Activated CD8-positive, alpha-beta T cell treated with anti-CD3 and anti-CD28 coated beads, Interleukin-2, amount 10 ng/mL, durations not matched to agents 7 days and 5 days (primary cell): ENCODE results near the gene THTPA. TPM values are rescaled to one million over a fixed set of nuclear protein-coding genes. Genes with fewer than 3 reads are reported as not detected.
A peak's percentile ranks its signal among the peaks of the same experiment; 100 is the strongest.

Experiments used
- ATAC-seq: fragments of 150-1000 bp; cut with Tn5 transposase; one replicate; pipeline ENCODE4 v1.10.0; 2021; ENCODE audit warnings: moderate library complexity
- CTCF ChIA-PET: fragments of 350-600 bp; sonication (Branson Sonifier 250); formaldehyde crosslinking; loops from one replicate; lab custom pipeline; 2021; ENCODE audit warnings: antibody characterized with exemption; lab: Charles Lee
- POLR2A ChIA-PET: fragments of 350-600 bp; sonication (Branson Sonifier 250); formaldehyde crosslinking; loops from one replicate; lab custom pipeline; 2021; ENCODE audit warnings: antibody characterized with exemption; lab: Charles Lee
- DNase-seq: peaks from one replicate; pipeline ENCODE4 v3.0.0-alpha.2; 2020
- H3K27ac Mint-ChIP-seq: one replicate; pipeline ENCODE4 v1.8.0; 2021; ENCODE audit warnings: mild to moderate bottlenecking, mixed read lengths
- H3K27me3 Mint-ChIP-seq: one replicate; pipeline ENCODE4 v1.8.0; 2021; ENCODE audit warnings: low read depth, mixed read lengths
- H3K36me3 Mint-ChIP-seq: one replicate; pipeline ENCODE4 v1.8.0; 2021; ENCODE audit warnings: low read depth, mixed read lengths
- H3K4me1 Mint-ChIP-seq: one replicate; pipeline ENCODE4 v1.8.0; 2021; ENCODE audit warnings: low read depth, mixed read lengths
- H3K4me3 Mint-ChIP-seq: one replicate; pipeline ENCODE4 v1.8.0; 2021; ENCODE audit warnings: mild to moderate bottlenecking, mixed read lengths
- H3K9me3 Mint-ChIP-seq: one replicate; pipeline ENCODE4 v1.8.0; 2022; ENCODE audit warnings: mixed read lengths; ENCODE audit not compliant: insufficient read depth
- total RNA-seq, 2 experiments: library from RNA; stranded (reverse); gene quantifications; one replicate each; pipeline ENCODE4 v1.2.3, GENCODE V29; 2021

Gene THTPA
- total RNA-seq, 2 experiments from 2014 or later, result 7.3 to 9.8 TPM

DNA sequence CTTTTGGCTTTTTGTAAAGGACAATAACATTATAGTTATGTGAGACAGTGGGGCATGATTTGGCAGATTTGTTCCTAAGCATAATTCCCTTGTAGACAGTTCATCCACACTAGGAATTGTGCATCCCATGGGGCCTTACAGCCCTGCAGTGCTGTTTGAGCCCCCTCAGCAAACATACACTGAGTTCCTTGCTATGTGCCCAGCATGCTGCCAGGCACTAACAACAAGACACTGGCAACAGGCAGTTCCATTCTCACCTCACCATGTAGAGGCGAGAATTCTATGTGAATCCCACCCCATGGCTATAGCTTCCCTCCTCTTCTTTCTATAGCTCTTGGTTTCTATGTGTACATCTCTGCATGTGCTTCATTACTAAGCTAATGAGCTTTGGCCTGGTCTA is 1.9 kb downstream of the THTPA start:
- Mint-ChIP-seq H3K4me3 (peak overlapping the region; percentile 56), H3K36me3 (peaks cover 42% of the 10 kb centered on the region), H3K27ac (peak overlapping the region; percentile 75), H3K9me3 (no peaks in the 10 kb centered on the region), H3K27me3 (no peaks in the 10 kb centered on the region), H3K4me1 (peaks cover 36% of the 10 kb centered on the region)
- ChIA-PET POLR2A (interaction anchor here (2.4 to 2.9 kb wide), 2 partner anchors 9 to 79 kb away, joined by 9 to 13 read pairs; partner anchors contain the start of gene AP1G2), CTCF (interaction anchor here (0.6 to 10.5 kb wide), 10 partner anchors 8 to 257 kb away, joined by 3 to 266 read pairs (median 11); partner anchors contain the start of genes AP1G2 and PABPN1)
- no peak for ATAC-seq
- no peak for DNase-seq

DNA sequence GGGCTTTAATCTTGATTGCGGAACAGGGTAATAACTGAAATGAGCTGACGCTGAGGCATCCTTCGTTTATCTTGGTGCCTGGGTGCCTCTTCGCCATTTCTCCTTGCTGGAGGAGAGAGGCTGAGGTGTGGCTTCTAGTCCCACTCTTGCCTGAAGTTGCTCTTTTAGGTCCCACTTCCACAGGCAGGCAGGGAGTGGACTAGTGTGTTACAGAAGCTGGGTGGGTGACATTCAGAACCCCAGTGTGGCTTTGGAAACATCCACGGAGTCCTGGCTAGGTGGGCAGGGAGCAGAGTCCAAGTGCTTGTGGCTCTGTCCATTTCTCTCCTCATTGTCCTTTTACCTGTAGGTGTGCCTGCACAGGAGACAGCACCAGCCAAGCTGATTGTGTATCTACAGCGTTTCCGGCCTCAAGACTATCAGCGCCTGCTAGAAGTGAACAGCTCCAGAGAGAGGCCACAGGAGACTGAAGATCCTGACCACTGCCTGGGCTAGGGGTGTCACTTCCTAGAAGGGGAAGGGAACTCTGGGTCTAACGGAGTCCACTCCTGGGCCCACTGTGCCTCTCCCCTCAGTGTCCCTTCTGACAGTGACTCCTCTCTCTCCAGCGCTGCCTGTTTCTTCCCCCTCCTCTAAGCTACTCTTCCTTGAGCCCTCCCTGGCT is 2.4 kb downstream of the THTPA start:
- Mint-ChIP-seq H3K4me3 (no peak overlapping the region), H3K9me3 (no peaks in the 10 kb centered on the region), H3K4me1 (peaks cover 38% of the 10 kb centered on the region), H3K27ac (peak overlapping the region; percentile 48), H3K27me3 (no peaks in the 10 kb centered on the region), H3K36me3 (peaks cover 47% of the 10 kb centered on the region)
- POLR2A ChIA-PET, result interaction anchor here (0.7 to 2.9 kb wide), 3 partner anchors 9 to 238 kb away, joined by 3 to 13 read pairs (median 9); partner anchors contain the start of gene AP1G2
- DNase-seq (no peak), ATAC-seq (no peak)
- CTCF ChIA-PET, result interaction anchor here (0.6 to 10.5 kb wide), 16 partner anchors 9 to 293 kb away, joined by 3 to 266 read pairs (median 6); partner anchors contain the start of genes AP1G2 and PABPN1

DNA sequence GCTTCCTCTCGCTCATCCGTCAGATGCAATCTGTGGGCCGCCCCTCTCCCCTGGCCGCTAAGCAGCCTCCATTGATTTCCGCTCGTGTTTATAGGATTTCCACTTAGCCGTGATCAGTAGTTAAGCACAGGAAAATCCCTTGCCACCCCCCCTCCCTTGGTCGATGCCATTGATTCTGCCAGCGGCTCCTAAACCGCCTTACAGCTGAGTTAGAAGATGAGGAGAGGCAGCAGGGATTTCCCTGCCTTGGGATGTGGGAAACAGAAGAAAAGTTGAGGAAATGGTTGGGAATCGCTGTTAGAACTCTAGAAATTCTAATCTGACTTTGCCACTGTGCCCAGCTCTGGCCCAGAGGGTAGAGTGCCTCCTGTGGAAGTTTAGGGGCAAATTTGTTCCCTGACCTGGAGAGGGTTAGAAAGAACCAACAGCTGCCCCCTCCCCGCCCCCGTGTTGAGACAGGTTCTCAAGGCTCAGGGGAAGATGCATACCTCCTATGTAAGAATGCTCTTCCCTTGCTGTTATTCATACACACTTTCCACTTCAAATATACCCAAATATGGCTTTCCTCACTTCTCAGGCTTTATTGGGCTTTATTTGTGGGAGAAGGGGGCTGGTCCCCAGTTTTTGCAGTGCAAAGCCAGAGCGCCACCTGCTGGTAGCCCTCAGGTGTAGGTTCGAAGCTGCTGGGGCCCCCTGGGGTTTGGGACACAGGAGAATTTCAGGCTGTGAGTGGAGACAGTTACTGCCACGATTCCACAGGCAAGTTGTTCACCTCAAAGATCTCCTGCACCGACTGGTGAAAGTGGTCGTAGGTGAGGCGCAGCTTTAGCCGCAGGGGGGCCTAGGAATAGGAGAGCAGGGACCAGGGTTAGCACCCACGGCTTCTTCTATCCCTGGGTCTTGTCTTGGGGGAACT is 3.2 kb downstream of the THTPA start:
- no peak overlapping the region for H3K4me3 Mint-ChIP-seq
- no peaks in the 10 kb centered on the region for H3K9me3 Mint-ChIP-seq
- no peak for ATAC-seq
- H3K27me3 Mint-ChIP-seq, result no peaks in the 10 kb centered on the region
- no peak overlapping the region for H3K27ac Mint-ChIP-seq
- peaks cover 39% of the 10 kb centered on the region for H3K4me1 Mint-ChIP-seq
- peak; percentile 75 for DNase-seq
- peaks cover 52% of the 10 kb centered on the region for H3K36me3 Mint-ChIP-seq
- ChIA-PET CTCF (interaction anchor here (0.7 to 10.5 kb wide), 23 partner anchors 9 to 294 kb away, joined by 3 to 266 read pairs (median 6); partner anchors contain the start of genes AP1G2 and PABPN1), POLR2A (interaction anchor here (0.7 to 2.9 kb wide), 3 partner anchors 8 to 238 kb away, joined by 3 to 13 read pairs (median 9); partner anchors contain the start of gene AP1G2)

DNA sequence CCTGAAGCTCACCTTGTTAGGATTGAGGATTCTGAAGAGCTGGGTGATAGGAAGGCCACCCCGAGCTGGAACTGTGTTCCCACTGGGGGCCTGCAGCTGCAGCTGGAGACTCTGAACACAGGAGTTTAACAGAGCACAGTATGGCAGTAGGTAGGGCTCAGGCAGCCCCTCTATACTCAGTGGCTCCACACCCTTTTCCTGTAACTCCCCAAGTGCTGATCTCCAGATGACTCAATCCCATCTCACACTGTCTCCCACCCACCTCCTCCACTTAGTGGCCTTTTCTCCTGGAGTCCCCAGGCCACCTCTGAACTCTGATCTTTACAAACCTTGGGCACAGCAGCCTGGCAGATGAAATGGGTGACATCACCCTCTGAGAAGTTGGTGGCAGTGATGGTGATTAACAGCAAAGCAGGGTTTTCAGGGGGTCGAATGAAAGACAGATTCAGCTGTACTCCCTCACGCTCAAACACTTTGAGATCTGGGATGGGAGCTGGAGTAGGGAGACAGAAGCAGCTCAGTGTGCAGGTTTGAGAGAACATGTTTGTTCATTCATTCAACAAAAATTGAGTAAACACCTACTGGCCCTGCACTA is 4.0 kb downstream of the THTPA start:
- Mint-ChIP-seq H3K4me3 (no peak overlapping the region), H3K36me3 (peaks cover 58% of the 10 kb centered on the region), H3K27me3 (no peaks in the 10 kb centered on the region), H3K27ac (peak overlapping the region; percentile 16), H3K9me3 (no peaks in the 10 kb centered on the region), H3K4me1 (peaks cover 37% of the 10 kb centered on the region)
- no peak for DNase-seq
- POLR2A ChIA-PET, result interaction anchor here (0.9 to 2.4 kb wide), 2 partner anchors 8 to 81 kb away, joined by 3 to 9 read pairs; partner anchors contain the start of gene ZFHX2
- CTCF ChIA-PET, result interaction anchor here (0.7 to 10.5 kb wide), 23 partner anchors 8 to 239 kb away, joined by 3 to 266 read pairs (median 7); partner anchors contain the start of genes AP1G2, PABPN1 and ZFHX2
- ATAC-seq, result no peak

DNA sequence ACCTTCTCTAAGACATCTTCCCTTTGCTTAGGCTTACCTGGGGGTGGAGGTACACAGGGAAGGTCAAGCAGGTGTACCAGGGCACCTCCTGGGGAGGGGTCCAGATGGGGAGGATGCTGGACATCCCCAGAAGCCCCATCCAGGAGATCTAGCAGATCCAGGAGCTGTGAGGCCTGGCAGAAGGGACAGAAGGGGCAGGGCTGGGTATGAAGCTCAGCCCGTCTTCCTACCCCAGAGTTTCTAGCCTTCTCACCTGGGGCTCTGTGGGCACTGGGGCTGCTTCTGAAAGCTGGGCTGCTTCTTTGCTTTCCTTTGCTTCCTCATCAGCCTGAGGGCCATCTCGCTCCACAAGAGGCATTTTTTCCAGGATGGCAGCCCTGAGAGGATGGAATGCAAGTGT is 5.2 kb downstream of the THTPA start:
- H3K4me1 Mint-ChIP-seq, result peaks cover 38% of the 10 kb centered on the region
- ChIA-PET CTCF (interaction anchor here (1.1 to 10.5 kb wide), 5 partner anchors 8 to 80 kb away, joined by 3 to 266 read pairs (median 8); partner anchors contain the start of gene ZFHX2), POLR2A (no interaction called here)

DNA sequence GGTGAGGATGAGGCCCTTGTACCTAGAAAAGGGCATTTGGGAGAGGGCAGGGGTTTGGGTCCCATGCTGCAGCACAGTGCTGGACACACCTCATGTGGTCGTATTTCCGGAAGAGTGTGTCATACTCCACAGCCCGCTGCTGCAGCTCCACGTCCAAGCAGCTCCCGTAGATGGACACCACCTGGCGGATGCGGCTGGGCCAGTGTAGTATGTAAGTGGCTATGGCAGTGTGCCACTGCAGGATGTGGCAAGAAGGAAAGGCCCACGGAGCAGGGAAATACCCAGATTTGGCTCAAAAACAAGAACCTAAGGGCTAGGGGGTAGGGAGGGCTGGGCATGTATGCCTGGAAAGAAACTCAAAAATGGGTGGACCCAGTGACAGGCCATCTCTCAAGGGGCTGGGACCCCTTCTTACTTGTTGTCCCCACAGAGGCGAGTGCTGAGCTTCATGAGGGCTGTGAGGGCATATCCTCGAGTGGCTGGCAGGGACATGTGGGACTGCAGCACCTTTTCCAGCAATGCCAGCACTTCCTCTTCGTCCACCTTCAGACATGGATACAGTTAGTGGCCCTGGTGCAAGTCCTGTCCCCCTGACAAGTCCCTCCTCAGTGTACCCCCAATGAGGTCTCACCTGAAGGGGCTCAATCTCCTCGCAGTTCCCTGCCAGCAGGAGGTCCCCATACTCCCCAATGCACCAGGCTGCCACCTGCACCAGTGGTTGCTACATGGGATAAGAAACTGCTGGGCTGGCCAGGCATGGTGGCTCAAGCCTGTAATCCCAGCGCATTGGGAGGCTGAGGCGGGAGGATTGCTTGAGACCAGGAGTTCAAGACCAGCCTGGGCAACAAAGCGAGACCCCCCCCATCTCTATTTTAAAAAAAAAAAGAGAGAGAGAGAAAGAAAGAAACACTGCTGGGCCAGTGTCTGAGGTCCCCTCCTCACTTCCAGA is 6.1 kb downstream of the THTPA start:
- POLR2A ChIA-PET, result interaction anchor here (1.2 kb wide), 1 partner anchor 85 kb away, joined by 4 read pairs; no protein-coding TSS in a partner anchor
- CTCF ChIA-PET, result interaction anchor here (1.0 to 10.5 kb wide), 10 partner anchors 20 to 235 kb away, joined by 3 to 266 read pairs (median 4); no protein-coding TSS in a partner anchor
- H3K4me1 Mint-ChIP-seq, result peaks cover 38% of the 10 kb centered on the region
- no peaks in the 10 kb centered on the region for H3K27me3 Mint-ChIP-seq
- no peak for DNase-seq
- H3K27ac Mint-ChIP-seq, result no peak overlapping the region
- H3K36me3 Mint-ChIP-seq, result peaks cover 71% of the 10 kb centered on the region
- H3K9me3 Mint-ChIP-seq, result no peaks in the 10 kb centered on the region
- no peak for ATAC-seq
- H3K4me3 Mint-ChIP-seq, result no peak overlapping the region

More for the DNA sequence above, 5.2 kb downstream of the THTPA start:
- ATAC-seq (no peak), DNase-seq (no peak)
- no peaks in the 10 kb centered on the region for H3K27me3 Mint-ChIP-seq
- no peak overlapping the region for H3K4me3 Mint-ChIP-seq
- peaks cover 67% of the 10 kb centered on the region for H3K36me3 Mint-ChIP-seq
- H3K27ac Mint-ChIP-seq, result no peak overlapping the region
- H3K9me3 Mint-ChIP-seq, result no peaks in the 10 kb centered on the region

DNA sequence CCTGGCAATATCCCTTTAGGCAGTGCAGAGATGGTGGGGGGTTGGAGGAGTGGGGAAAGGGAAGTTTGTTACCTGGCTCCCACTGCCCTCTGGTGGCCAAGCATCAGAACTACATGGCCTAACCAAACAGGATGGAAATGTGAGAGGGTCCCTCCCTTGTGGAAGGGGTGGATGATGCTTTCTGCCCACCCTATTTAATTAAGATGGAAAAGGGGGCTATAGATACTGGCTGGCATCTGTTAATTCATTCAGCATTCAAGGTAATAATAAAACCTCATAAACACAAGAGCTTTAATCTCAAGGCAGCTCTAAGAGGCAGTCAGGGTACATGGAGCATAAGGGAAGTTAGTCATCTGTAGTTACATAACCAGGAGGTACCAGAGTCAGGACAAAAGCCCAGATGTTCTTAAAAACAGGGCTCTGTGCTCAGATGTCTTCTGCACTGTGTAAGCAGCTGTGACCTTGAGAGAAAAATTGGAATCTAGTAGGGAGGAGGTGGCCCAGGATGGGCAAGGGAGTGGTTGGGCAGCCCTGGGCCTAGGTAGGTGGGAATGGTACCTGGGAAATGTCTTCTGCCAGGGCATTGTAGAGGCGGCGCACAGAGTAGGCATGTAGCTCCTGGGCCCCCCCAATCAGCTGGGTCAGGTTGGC is 6.9 kb downstream of the THTPA start:
- H3K27me3 Mint-ChIP-seq, result no peaks in the 10 kb centered on the region
- H3K4me3 Mint-ChIP-seq, result no peak overlapping the region
- H3K4me1 Mint-ChIP-seq, result peaks cover 40% of the 10 kb centered on the region
- CTCF ChIA-PET, result interaction anchor here (0.7 to 10.5 kb wide), 13 partner anchors 9 to 236 kb away, joined by 3 to 266 read pairs (median 4); no protein-coding TSS in a partner anchor
- no peak overlapping the region for H3K27ac Mint-ChIP-seq
- no peak for ATAC-seq
- POLR2A ChIA-PET, result interaction anchor here (0.5 to 1.2 kb wide), 2 partner anchors 11 to 86 kb away, joined by 3 to 4 read pairs; no protein-coding TSS in a partner anchor
- H3K9me3 Mint-ChIP-seq, result no peaks in the 10 kb centered on the region
- peaks cover 75% of the 10 kb centered on the region for H3K36me3 Mint-ChIP-seq
- DNase-seq, result peak; percentile 65

DNA sequence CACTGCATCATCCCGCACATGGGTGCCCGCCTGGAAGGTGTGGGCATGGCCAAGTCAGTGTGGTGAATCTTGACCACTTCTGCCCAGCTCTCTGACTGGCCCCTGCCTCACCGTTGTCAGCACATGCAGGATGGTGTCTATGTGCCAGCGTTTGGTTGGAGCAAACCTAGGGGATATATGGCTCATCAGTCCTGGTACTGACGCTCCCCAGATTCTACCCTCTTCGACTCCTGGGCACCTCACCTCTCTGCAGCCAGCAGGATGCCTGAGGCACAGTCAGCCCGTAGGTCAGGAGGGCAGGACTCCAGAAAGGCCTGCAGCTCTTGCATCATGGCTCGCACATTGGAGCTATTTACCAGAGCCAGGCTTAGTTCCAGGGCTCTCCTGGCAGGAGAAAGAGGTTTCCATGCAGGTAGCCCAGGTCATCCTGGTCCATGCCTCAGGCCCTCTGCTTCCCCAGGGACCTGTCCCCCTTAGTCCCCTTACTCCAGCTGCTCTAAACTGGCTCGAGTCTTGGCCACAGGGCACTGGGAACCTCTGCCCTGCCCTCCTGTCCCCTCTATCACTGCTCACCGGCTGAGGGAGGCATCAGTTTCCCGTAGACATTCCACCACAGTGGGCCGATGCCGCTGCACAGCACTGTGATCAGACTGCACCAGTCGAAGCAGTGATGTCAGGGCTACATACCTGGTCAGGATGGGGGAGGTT is 7.6 kb downstream of the THTPA start:
- H3K4me3 Mint-ChIP-seq, result no peak overlapping the region
- H3K27me3 Mint-ChIP-seq, result no peaks in the 10 kb centered on the region
- POLR2A ChIA-PET, result interaction anchor here (0.5 to 1.2 kb wide), 2 partner anchors 12 to 86 kb away, joined by 3 to 4 read pairs; no protein-coding TSS in a partner anchor
- no peak for ATAC-seq
- H3K4me1 Mint-ChIP-seq, result peaks cover 47% of the 10 kb centered on the region
- DNase-seq, result no peak
- H3K36me3 Mint-ChIP-seq, result peaks cover 72% of the 10 kb centered on the region
- CTCF ChIA-PET, result interaction anchor here (0.7 to 10.5 kb wide), 13 partner anchors 10 to 237 kb away, joined by 3 to 266 read pairs (median 4); no protein-coding TSS in a partner anchor
- H3K9me3 Mint-ChIP-seq, result no peaks in the 10 kb centered on the region
- no peak overlapping the region for H3K27ac Mint-ChIP-seq

DNA sequence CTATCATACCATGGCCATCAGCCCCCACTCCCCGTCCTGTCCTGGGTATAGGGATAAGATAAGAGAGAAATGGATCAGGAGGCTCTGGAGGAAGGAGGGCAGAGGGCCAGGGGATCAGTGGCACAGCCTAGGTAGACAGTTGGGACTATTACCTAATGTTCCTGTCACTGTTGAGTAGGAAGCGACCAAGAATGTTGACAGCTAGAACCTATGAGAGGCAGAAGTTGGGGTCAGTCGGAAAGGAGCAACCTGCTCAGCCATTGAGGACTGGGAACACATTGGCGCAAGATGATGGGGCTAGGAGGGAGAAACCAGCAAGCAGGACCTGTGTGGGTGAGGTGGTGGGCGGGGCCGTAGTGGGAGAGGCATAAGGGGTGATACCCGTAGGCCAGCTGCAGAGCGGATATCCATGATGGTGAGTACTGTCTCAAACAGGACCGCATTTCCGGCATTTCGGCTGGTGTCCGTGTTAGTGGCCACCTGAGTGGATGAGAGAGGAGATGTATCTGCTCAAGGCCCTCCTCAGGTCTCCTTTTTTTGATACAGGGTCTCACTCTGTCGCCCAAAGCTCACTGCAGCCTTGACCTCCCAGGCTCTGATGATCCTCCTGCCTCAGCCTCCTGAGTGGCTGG is 8.2 kb downstream of the THTPA start:
- Mint-ChIP-seq H3K27ac (no peak overlapping the region), H3K36me3 (peaks cover 65% of the 10 kb centered on the region), H3K9me3 (no peaks in the 10 kb centered on the region), H3K27me3 (no peaks in the 10 kb centered on the region), H3K4me1 (peaks cover 51% of the 10 kb centered on the region), H3K4me3 (no peak overlapping the region)
- DNase-seq (no peak), ATAC-seq (no peak)
- ChIA-PET POLR2A (no interaction called here), CTCF (interaction anchor here (1.2 to 10.5 kb wide), 3 partner anchors 18 to 94 kb away, joined by 5 to 266 read pairs (median 5); no protein-coding TSS in a partner anchor)
